HEK293 (cell line): Measurements from ENCODE around the gene VPREB1.
A peak's percentile ranks its signal among the peaks of the same experiment; 100 is the strongest.

Experiments used
- CTCF ChIA-PET: fragments of 350-600 bp; formaldehyde crosslinking; extraction: SDS; loops from one replicate; lab custom pipeline; 2021; ENCODE audit warnings: antibody characterized with exemption; lab: Yijun Ruan, JAX
- POLR2A ChIA-PET: fragments of 300-600 bp; formaldehyde crosslinking; extraction: SDS; loops from one replicate; lab custom pipeline; 2020; ENCODE audit warnings: antibody characterized with exemption, inconsistent platforms; lab: Yijun Ruan, JAX
- H3K27ac ChIP-seq: fragments of 200-500 bp; sonication (Bioruptor generic); 2 replicates; pipeline ENCODE4 v1.5.1; 2014; ENCODE audit warnings: low read depth, low read length, control low read depth, inconsistent platforms; ENCODE audit errors: extremely low read depth
- H3K36me3 ChIP-seq, 2 experiments: fragments of 200-500 bp in 1 of 2; sonication (Bioruptor generic) in 1 of 2; 1 replicate in 1 of 2; 2 replicates in 1 of 2; pipeline ENCODE4 v1.5.1; 2014 to 2017; ENCODE audit warnings: inconsistent platforms in 2 of 2, low read length in 2 of 2; ENCODE audit not compliant: control insufficient read depth in 2 of 2, insufficient read depth in 1 of 2
- H3K4me1 ChIP-seq: fragments of 200-500 bp; sonication (Bioruptor generic); 2 replicates; pipeline ENCODE4 v1.5.1; 2014; ENCODE audit warnings: mild to moderate bottlenecking, low read length, inconsistent platforms; ENCODE audit not compliant: control insufficient read depth, insufficient read depth
- H3K4me3 ChIP-seq: 2 replicates; pipeline ENCODE4 v1.5.1; 2011; ENCODE audit warnings: low read depth, mild to moderate bottlenecking, control low read depth, low read length, moderate library complexity
- H3K9me3 ChIP-seq: fragments of 200-500 bp; sonication (Bioruptor generic); 2 replicates; pipeline ENCODE4 v1.5.1; 2014; ENCODE audit warnings: low read depth, low read length, inconsistent platforms; ENCODE audit not compliant: control insufficient read depth, insufficient read depth
- BCL11B ChIP-seq: fragments of 450-650 bp; formaldehyde crosslinking; IDR thresholded peaks from 2 replicates; pipeline ENCODE4 v1.5.1; 2016; ENCODE audit warnings: low read depth, missing biosample characterization, missing genetic modification characterization
- EGR2 ChIP-seq: fragments of 450-650 bp; formaldehyde crosslinking; IDR thresholded peaks from 2 replicates; pipeline ENCODE4 v1.5.1; 2016; ENCODE audit warnings: low read depth, missing biosample characterization, missing genetic modification characterization
- HIC1 ChIP-seq: fragments of 450-650 bp; formaldehyde crosslinking; IDR thresholded peaks from 2 replicates; pipeline ENCODE4 v1.5.1; 2016; ENCODE audit warnings: missing biosample characterization, missing genetic modification characterization
- KLF7 ChIP-seq: fragments of 450-650 bp; formaldehyde crosslinking; IDR thresholded peaks from 2 replicates; pipeline ENCODE4 v1.5.1; 2016; ENCODE audit warnings: missing biosample characterization, missing genetic modification characterization, borderline replicate concordance
- OVOL3 ChIP-seq: fragments of 450-650 bp; formaldehyde crosslinking; IDR thresholded peaks from 2 replicates; pipeline ENCODE4 v1.5.1; 2016; ENCODE audit warnings: missing biosample characterization, missing genetic modification characterization
- PRDM10 ChIP-seq: fragments of 450-650 bp; formaldehyde crosslinking; IDR thresholded peaks from 2 replicates; pipeline ENCODE4 v1.5.1; 2016; ENCODE audit warnings: missing biosample characterization, missing genetic modification characterization
- SETDB1 ChIP-seq: IDR thresholded peaks from one replicate; pipeline ENCODE4 v1.6.1; 2017; ENCODE audit warnings: mild to moderate bottlenecking, low read length, moderate library complexity, mixed read lengths; ENCODE audit not compliant: insufficient read length
- ZNF146 ChIP-seq: fragments of 450-650 bp; formaldehyde crosslinking; IDR thresholded peaks from 2 replicates; pipeline ENCODE4 v1.5.1; 2016; ENCODE audit warnings: missing biosample characterization, missing genetic modification characterization
- ZNF311 ChIP-seq: fragments of 450-650 bp; formaldehyde crosslinking; IDR thresholded peaks from 2 replicates; pipeline ENCODE4 v1.5.1; 2017; ENCODE audit warnings: missing biosample characterization, missing genetic modification characterization, borderline replicate concordance
- ZNF423 ChIP-seq: fragments of 450-650 bp; formaldehyde crosslinking; IDR thresholded peaks from 2 replicates; pipeline ENCODE4 v1.5.1; 2016; ENCODE audit warnings: missing biosample characterization, missing genetic modification characterization
- ZNF521 ChIP-seq: fragments of 450-650 bp; formaldehyde crosslinking; IDR thresholded peaks from 2 replicates; pipeline ENCODE4 v1.5.1; 2017; ENCODE audit warnings: missing biosample characterization, mild to moderate bottlenecking, missing genetic modification characterization
- ZNF530 ChIP-seq: fragments of 450-650 bp; formaldehyde crosslinking; IDR thresholded peaks from 2 replicates; pipeline ENCODE4 v1.5.1; 2016; ENCODE audit warnings: low read depth, missing biosample characterization, missing genetic modification characterization
- ZNF549 ChIP-seq: fragments of 450-650 bp; IDR thresholded peaks from 2 replicates; pipeline ENCODE4 v1.5.1; 2018; ENCODE audit warnings: missing biosample characterization, missing genetic modification characterization, mild to moderate bottlenecking, inconsistent platforms, moderate library complexity
- ZNF623 ChIP-seq: fragments of 450-650 bp; formaldehyde crosslinking; IDR thresholded peaks from 2 replicates; pipeline ENCODE4 v1.5.1; 2016; ENCODE audit warnings: missing biosample characterization, missing genetic modification characterization
- ZNF624 ChIP-seq: fragments of 450-650 bp; formaldehyde crosslinking; IDR thresholded peaks from 2 replicates; pipeline ENCODE4 v1.5.1; 2017; ENCODE audit warnings: missing biosample characterization, missing genetic modification characterization
- TF ChIP-seq, protein P1 (sequence below): fragments of 450-650 bp; formaldehyde crosslinking; IDR thresholded peaks from 2 replicates; pipeline ENCODE4 v1.5.1; 2017; ENCODE audit warnings: missing biosample characterization, missing genetic modification characterization

Gene VPREB1

GRCh38 chr22:22239311-22239939 is 5.2 kb upstream of the VPREB1 start:
- ChIA-PET CTCF (interaction anchor here (0.8 to 1.0 kb wide), 3 partner anchors 10 to 140 kb away, joined by 3 to 5 read pairs (median 3); no protein-coding TSS in a partner anchor), POLR2A (no interaction called here)
- Histone ChIP-seq H3K27ac (no peak overlapping the region), H3K4me3 (no peak overlapping the region), H3K36me3 (no peaks in the 10 kb centered on the region), H3K9me3 (no peaks in the 10 kb centered on the region), H3K4me1 (no peaks in the 10 kb centered on the region)
- TF ChIP-seq, protein P1, sequence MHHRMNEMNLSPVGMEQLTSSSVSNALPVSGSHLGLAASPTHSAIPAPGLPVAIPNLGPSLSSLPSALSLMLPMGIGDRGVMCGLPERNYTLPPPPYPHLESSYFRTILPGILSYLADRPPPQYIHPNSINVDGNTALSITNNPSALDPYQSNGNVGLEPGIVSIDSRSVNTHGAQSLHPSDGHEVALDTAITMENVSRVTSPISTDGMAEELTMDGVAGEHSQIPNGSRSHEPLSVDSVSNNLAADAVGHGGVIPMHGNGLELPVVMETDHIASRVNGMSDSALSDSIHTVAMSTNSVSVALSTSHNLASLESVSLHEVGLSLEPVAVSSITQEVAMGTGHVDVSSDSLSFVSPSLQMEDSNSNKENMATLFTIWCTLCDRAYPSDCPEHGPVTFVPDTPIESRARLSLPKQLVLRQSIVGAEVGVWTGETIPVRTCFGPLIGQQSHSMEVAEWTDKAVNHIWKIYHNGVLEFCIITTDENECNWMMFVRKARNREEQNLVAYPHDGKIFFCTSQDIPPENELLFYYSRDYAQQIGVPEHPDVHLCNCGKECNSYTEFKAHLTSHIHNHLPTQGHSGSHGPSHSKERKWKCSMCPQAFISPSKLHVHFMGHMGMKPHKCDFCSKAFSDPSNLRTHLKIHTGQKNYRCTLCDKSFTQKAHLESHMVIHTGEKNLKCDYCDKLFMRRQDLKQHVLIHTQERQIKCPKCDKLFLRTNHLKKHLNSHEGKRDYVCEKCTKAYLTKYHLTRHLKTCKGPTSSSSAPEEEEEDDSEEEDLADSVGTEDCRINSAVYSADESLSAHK (tag by site-specific recombination) = no peak
- no peak for TF ChIP-seq HIC1 (tag by site-specific recombination)
- TF ChIP-seq KLF7 (tag by site-specific recombination) = no peak
- TF ChIP-seq SETDB1 = no peak
- TF ChIP-seq ZNF530 = no peak
- no peak for TF ChIP-seq OVOL3 (tag by site-specific recombination)
- TF ChIP-seq ZNF423 (tag by site-specific recombination) = no peak
- TF ChIP-seq ZNF624 (tag by site-specific recombination) = no peak
- TF ChIP-seq ZNF521 = no peak
- no peak for TF ChIP-seq ZNF146 (tag by site-specific recombination)
- no peak for TF ChIP-seq BCL11B
- TF ChIP-seq PRDM10 = no peak
- TF ChIP-seq ZNF549 (tag by site-specific recombination) = no peak
- TF ChIP-seq EGR2 = no peak

DNA sequence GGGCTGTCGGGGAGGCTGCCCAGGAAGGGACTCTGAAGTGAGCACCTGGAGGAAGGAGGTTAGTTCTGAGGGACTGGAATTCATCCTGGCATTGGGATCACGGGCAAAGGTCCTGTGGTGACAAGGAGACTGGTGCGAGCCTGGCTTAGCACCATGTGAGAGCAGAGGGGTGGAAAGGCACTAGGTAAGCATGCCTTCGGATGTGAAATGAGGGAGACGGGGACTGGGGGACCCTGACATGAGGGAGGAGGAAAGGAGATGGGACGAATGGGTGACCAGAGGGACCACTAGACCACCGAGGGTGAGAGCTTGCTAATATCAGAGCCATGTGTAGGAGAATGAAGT is 3.1 kb upstream of the VPREB1 start:
- POLR2A ChIA-PET = no interaction called here

More for the DNA sequence above, 3.1 kb upstream of the VPREB1 start:
- no peaks in the 10 kb centered on the region for H3K36me3 ChIP-seq
- no peaks in the 10 kb centered on the region for H3K4me1 ChIP-seq
- H3K9me3 ChIP-seq = no peaks in the 10 kb centered on the region
- H3K27ac ChIP-seq = no peak overlapping the region
- H3K4me3 ChIP-seq = no peak overlapping the region
- CTCF ChIA-PET = interaction anchor here (0.6 to 1.1 kb wide), 3 partner anchors 46 to 229 kb away, joined by 3 to 4 read pairs (median 4); no protein-coding TSS in a partner anchor
- TF ChIP-seq ZNF311 (tag by site-specific recombination) (no peak), ZNF623 (tag by site-specific recombination) (peak; percentile 91)
